H1 (cell line): ENCODE measurements around the gene ATCAY. TPM values are rescaled to one million over a fixed set of nuclear protein-coding genes. Genes with fewer than 3 reads are reported as not detected.

ENCODE experiments used
- CTCF ChIA-PET: fragments of 300-600 bp; sonication (Branson Sonifier 250); formaldehyde crosslinking; loops from one replicate; lab custom pipeline; 2021; ENCODE audit not compliant: partially characterized antibody; lab: Charles Lee
- POLR2A ChIA-PET: fragments of 300-600 bp; sonication (Branson Sonifier 250); formaldehyde crosslinking; loops from one replicate; lab custom pipeline; 2021; ENCODE audit warnings: inconsistent platforms; ENCODE audit not compliant: partially characterized antibody; lab: Charles Lee
- DNase-seq, 2 experiments: peaks; one replicate each; pipeline versions ENCODE4 v3.0.0 to v3.0.0-alpha.2; 2010 to 2022; ENCODE audit warnings: low spot score in 2 of 2, low read depth in 1 of 2, mixed read lengths in 1 of 2
- FAIRE-seq: peaks from 2 replicates; lab custom pipeline; 2011; peaks lifted over from hg19 to GRCh38; lab: Jason Lieb, UNC
- H2AFZ ChIP-seq: 2 replicates; pipeline ENCODE4 v1.8.1; 2012; ENCODE audit warnings: low read length, inconsistent platforms
- H2AK5ac ChIP-seq: 2 replicates; pipeline ENCODE4 v1.6.1; 2013; ENCODE audit warnings: low read depth, low read length
- H2BK120ac ChIP-seq: replicated peaks from 2 replicates; pipeline ENCODE3; 2013; ENCODE audit warnings: low read depth, low read length, inconsistent platforms
- H2BK12ac ChIP-seq: 2 replicates; pipeline ENCODE4 v1.6.1; 2013; ENCODE audit warnings: low read depth, low read length
- H2BK15ac ChIP-seq: 2 replicates; pipeline ENCODE4 v1.6.1; 2013; ENCODE audit warnings: low read length
- H2BK20ac ChIP-seq: 2 replicates; pipeline ENCODE4 v1.6.1; 2013; ENCODE audit warnings: low read length
- H2BK5ac ChIP-seq: 2 replicates; pipeline ENCODE4 v1.6.1; 2013; ENCODE audit warnings: low read depth, low read length
- H3K14ac ChIP-seq: 2 replicates; pipeline ENCODE4 v1.6.1; 2013; ENCODE audit warnings: inconsistent platforms; ENCODE audit not compliant: insufficient read length
- H3K18ac ChIP-seq: 2 replicates; pipeline ENCODE4 v1.6.1; 2013; ENCODE audit warnings: low read length; ENCODE audit errors: extremely low read depth
- H3K23ac ChIP-seq: 2 replicates; pipeline ENCODE4 v1.6.1; 2013; ENCODE audit warnings: inconsistent platforms; ENCODE audit not compliant: insufficient read length
- H3K23me2 ChIP-seq: 2 replicates; pipeline ENCODE4 v1.6.1; 2013; ENCODE audit warnings: low read depth, low read length
- H3K27ac ChIP-seq: 2 replicates; pipeline ENCODE4 v1.6.1; 2011; ENCODE audit warnings: low read depth, low read length, inconsistent platforms
- H3K27me3 ChIP-seq, 4 experiments: replicated peaks in 1 of 4; 1 replicate in 1 of 4; 2 replicates in 3 of 4; pipeline versions ENCODE4 v1.6.1 to v1.8.1; 2011 to 2013; ENCODE audit warnings: low read length in 3 of 4, mild to moderate bottlenecking in 3 of 4, inconsistent platforms in 2 of 4, mixed read lengths in 2 of 4, moderate library complexity in 1 of 4; ENCODE audit not compliant: control insufficient read depth in 3 of 4, insufficient read depth in 3 of 4; ENCODE audit errors: extremely low read depth in 1 of 4
- H3K36me3 ChIP-seq, 4 experiments: 2 replicates each; pipeline versions ENCODE4 v1.6.1 to v1.8.1; 2011 to 2013; ENCODE audit warnings: mild to moderate bottlenecking in 4 of 4, low read length in 3 of 4, moderate library complexity in 2 of 4, control low read depth in 1 of 4, inconsistent platforms in 1 of 4; ENCODE audit not compliant: insufficient read depth in 4 of 4, control insufficient read depth in 2 of 4
- H3K4ac ChIP-seq: replicated peaks from 2 replicates; pipeline ENCODE3; 2013; ENCODE audit warnings: low read length, low read depth, mixed read lengths, inconsistent platforms; ENCODE audit not compliant: insufficient read length
- H3K4me1 ChIP-seq, 4 experiments: replicated peaks in 1 of 4; 1 replicate in 1 of 4; 2 replicates in 3 of 4; pipeline versions ENCODE4 v1.6.1 to v1.8.1; 2011 to 2013; ENCODE audit warnings: low read length in 3 of 4, inconsistent platforms in 2 of 4, mixed read lengths in 1 of 4; ENCODE audit not compliant: insufficient read depth in 4 of 4, control insufficient read depth in 3 of 4
- H3K4me2 ChIP-seq, 2 experiments: 2 replicates each; pipeline versions ENCODE4 v1.6.1 to v1.8.1; 2011 to 2013; ENCODE audit warnings: low read depth in 2 of 2, low read length in 2 of 2, control low read depth in 1 of 2, inconsistent platforms in 1 of 2, mild to moderate bottlenecking in 1 of 2; ENCODE audit not compliant: insufficient read depth in 1 of 2
- H3K4me3 ChIP-seq, 4 experiments: fragments of 200-600, 300-600 bp in 1 of 4; sonication (generic), shearing (Covaris generic), sonication (Bioruptor Twin) in 1 of 4; 2 replicates each; pipeline versions ENCODE4 v1.5.1 to v1.8.1; 2011 to 2016; ENCODE audit warnings: low read length in 4 of 4, low read depth in 3 of 4, control low read depth in 2 of 4, inconsistent platforms in 2 of 4, mild to moderate bottlenecking in 2 of 4, mixed read lengths in 1 of 4, moderate library complexity in 1 of 4; ENCODE audit not compliant: insufficient read depth in 2 of 4; ENCODE audit errors: extremely low read depth in 1 of 4
- H3K56ac ChIP-seq: replicated peaks from 2 replicates; pipeline ENCODE3; 2013; ENCODE audit warnings: low read depth, mild to moderate bottlenecking, mixed read lengths, low read length, inconsistent platforms; ENCODE audit not compliant: insufficient read length
- H3K79me1 ChIP-seq: 2 replicates; pipeline ENCODE4 v1.6.1; 2013; ENCODE audit warnings: low read depth, low read length, control low read depth
- H3K79me2 ChIP-seq, 2 experiments: 2 replicates each; pipeline versions ENCODE4 v1.6.1 to v1.8.1; 2012 to 2013; ENCODE audit warnings: low read length in 2 of 2, mild to moderate bottlenecking in 2 of 2, inconsistent platforms in 1 of 2; ENCODE audit not compliant: insufficient read depth in 2 of 2, control insufficient read depth in 1 of 2
- H3K9ac ChIP-seq, 4 experiments: replicated peaks in 1 of 4; 1 replicate in 1 of 4; 2 replicates in 3 of 4; pipeline versions ENCODE4 v1.6.1 to v1.8.1; 2011 to 2013; ENCODE audit warnings: low read depth in 3 of 4, low read length in 3 of 4, control low read depth in 2 of 4, mild to moderate bottlenecking in 2 of 4, moderate library complexity in 2 of 4, inconsistent platforms in 1 of 4; ENCODE audit errors: extremely low read depth in 1 of 4
- H3K9me3 ChIP-seq, 2 experiments: 2 replicates each; pipeline versions ENCODE4 v1.6.1 to v1.8.1; 2012 to 2013; ENCODE audit warnings: mild to moderate bottlenecking in 2 of 2, moderate library complexity in 2 of 2, control low read depth in 1 of 2, inconsistent platforms in 1 of 2, low read depth in 1 of 2, low read length in 1 of 2, mixed read lengths in 1 of 2; ENCODE audit not compliant: insufficient read depth in 2 of 2
- H4K20me1 ChIP-seq, 2 experiments: replicated peaks in 1 of 2; 2 replicates each; pipeline versions ENCODE3 to v1.8.1; 2011 to 2013; ENCODE audit warnings: inconsistent platforms in 2 of 2, low read length in 2 of 2, mild to moderate bottlenecking in 1 of 2; ENCODE audit not compliant: insufficient read depth in 2 of 2, control insufficient read depth in 1 of 2
- H4K5ac ChIP-seq: 2 replicates; pipeline ENCODE4 v1.6.1; 2013; ENCODE audit warnings: low read length, low read depth, mixed read lengths, inconsistent platforms; ENCODE audit not compliant: insufficient read length
- H4K8ac ChIP-seq: 2 replicates; pipeline ENCODE4 v1.8.0; 2013; ENCODE audit warnings: mild to moderate bottlenecking, moderate library complexity, low read length, inconsistent platforms; ENCODE audit not compliant: insufficient read depth; ENCODE audit errors: extremely low read depth
- H4K91ac ChIP-seq: replicated peaks from 2 replicates; pipeline ENCODE3; 2013; ENCODE audit warnings: low read length, mixed read lengths, inconsistent platforms; ENCODE audit not compliant: insufficient read length
- BACH1 ChIP-seq: IDR thresholded peaks from 2 replicates; pipeline ENCODE4 v1.6.1; 2012; ENCODE audit warnings: low read length, improper control_type of control experiment
- BCL11A ChIP-seq, 2 experiments: IDR thresholded peaks; one replicate each; pipeline ENCODE4 v1.6.1; 2011; ENCODE audit warnings: low read depth in 2 of 2, low read length in 2 of 2, mild to moderate bottlenecking in 2 of 2
- CBX5 ChIP-seq: fragments of 300-800, 300-1000 bp; sonication (generic); IDR thresholded peaks from 2 replicates; pipeline ENCODE4 v1.7.1; 2016; ENCODE audit warnings: antibody characterized with exemption, low read length, low read depth
- FOSL1 ChIP-seq: IDR thresholded peaks from 2 replicates; pipeline ENCODE4 v1.6.1; 2011; ENCODE audit warnings: mild to moderate bottlenecking, low read depth, low read length, moderate library complexity; ENCODE audit not compliant: insufficient read depth
- HDAC6 ChIP-seq: IDR thresholded peaks from one replicate; pipeline ENCODE4 v1.7.1; 2012; ENCODE audit warnings: low read depth, mild to moderate bottlenecking, inconsistent platforms, low read length, moderate library complexity
- JUN ChIP-seq: IDR thresholded peaks from 2 replicates; pipeline ENCODE4 v1.6.1; 2011; ENCODE audit warnings: low read depth, mild to moderate bottlenecking, improper control_type of control experiment, low read length
- KDM1A ChIP-seq: fragments of 200-600, 300-600 bp; sonication (generic); IDR thresholded peaks from 2 replicates; pipeline ENCODE4 v1.7.1; 2016; ENCODE audit warnings: mild to moderate bottlenecking, low read length, borderline replicate concordance
- NRF1 ChIP-seq: IDR thresholded peaks from 2 replicates; pipeline ENCODE4 v1.6.1; 2011; ENCODE audit warnings: mild to moderate bottlenecking, low read depth, low read length, improper control_type of control experiment
- RBBP5 ChIP-seq: IDR thresholded peaks from 2 replicates; pipeline ENCODE4 v1.7.1; 2012; ENCODE audit warnings: low read depth, mild to moderate bottlenecking, inconsistent platforms, low read length, moderate library complexity, borderline replicate concordance
- RXRA ChIP-seq: IDR thresholded peaks from 2 replicates; pipeline ENCODE4 v1.6.1; 2011; ENCODE audit warnings: low read depth, mild to moderate bottlenecking, low read length, moderate library complexity; ENCODE audit not compliant: insufficient read depth
- WGBS, 2 experiments: shearing (Covaris generic) in 1 of 2; methylation state at CpG; one replicate each; pipeline versions ENCODE4 v1.1.6 to v1.1.7; 2013 to 2015; ENCODE audit warnings: low lambda C conversion rate in 2 of 2, mixed read lengths in 2 of 2, inconsistent platforms in 1 of 2, low coverage in 1 of 2, missing lambda C conversion rate in 1 of 2; ENCODE audit not compliant: insufficient replicate concordance in 2 of 2, insufficient coverage in 1 of 2, insufficient read length in 1 of 2; ENCODE audit errors: extremely low coverage in 1 of 2, missing lambda C conversion rate in 1 of 2; 5-methylcytosine and 5-hydroxymethylcytosine counted together
- polyA plus RNA-seq, 7 experiments: library from polyadenylated mRNA; depleted of rRNA in 3 of 7; stranded (reverse) in 5 of 7; unstranded in 2 of 7; fragments of >200 nt in 5 of 7; fragments of 200-250 nt in 2 of 7; gene quantifications; 1 replicate in 5 of 7; 2 replicates in 1 of 7; 4 replicates in 1 of 7; pipeline versions ENCODE4 v1.2.1 to v1.2.3, GENCODE V29; 2011 to 2013; ENCODE audit warnings: missing spikeins in 2 of 7, mixed read lengths in 2 of 7
- total RNA-seq: library from RNA; stranded (reverse); fragmentation: NEBNext Ultra II Directional; extraction: Animal tissue kit (Norgen Biotek cat#: 25700); gene quantifications from 2 replicates; pipeline ENCODE4 v1.2.1, GENCODE V29; 2021
- TF ChIP-seq, protein P1 (sequence below): IDR thresholded peaks from 2 replicates; pipeline ENCODE4 v1.6.1; 2011; ENCODE audit warnings: low read depth, mild to moderate bottlenecking, low read length; ENCODE audit not compliant: insufficient read depth

Gene ATCAY
- total and polyA plus RNA-seq, 2 of the 8 experiments (the other 6 are each of a cell fraction or from before 2014, with no cell fraction given), result 24.4 to 33.8 TPM

DNA sequence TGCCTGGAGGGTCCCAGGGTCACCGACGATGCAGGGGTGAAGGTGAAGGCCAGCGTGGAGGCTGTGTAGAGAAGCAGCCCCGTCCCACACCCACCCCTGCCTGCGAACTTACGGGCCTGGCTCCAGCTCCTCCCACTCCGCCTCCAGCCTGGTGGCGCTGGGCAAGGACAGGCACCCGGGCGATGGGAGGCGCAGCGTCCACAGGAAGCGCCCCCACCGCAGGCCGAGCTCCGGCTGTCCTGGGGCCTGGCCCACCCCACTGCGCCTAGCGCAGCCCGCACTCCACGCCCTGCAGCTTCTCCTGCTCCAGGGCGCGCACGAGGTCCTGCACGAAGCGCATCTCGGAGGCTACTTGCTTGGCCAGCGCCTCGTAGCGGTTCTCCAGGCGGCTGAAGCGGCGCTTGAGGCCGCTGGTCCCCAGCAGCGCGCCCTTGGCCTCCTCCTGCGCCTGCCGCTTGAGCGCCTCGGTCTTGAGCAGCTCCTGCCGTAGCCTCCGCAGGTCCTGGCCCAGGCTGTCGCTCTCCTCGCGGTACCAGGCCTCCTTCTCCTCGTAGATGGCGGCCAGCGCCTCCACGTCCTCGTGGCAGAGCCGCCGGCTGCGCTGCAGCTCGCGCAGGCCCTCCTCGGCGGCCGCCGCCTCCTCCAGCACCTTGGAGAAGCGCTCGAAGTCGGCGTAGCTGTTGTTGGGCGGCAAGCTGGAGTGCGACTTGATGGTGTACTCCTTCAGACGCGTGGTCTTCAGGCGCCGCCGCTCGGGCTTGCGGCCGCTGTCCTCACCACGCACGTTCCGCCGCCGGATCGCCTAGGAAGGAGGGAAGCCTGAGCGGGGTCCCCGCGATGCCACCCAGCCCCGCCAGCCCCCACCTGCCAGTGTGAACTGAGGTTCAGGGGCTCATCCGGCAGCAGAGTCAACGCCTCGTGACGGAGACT, 78.6 kb downstream of the ATCAY start:
- no peaks in the 10 kb centered on the region for H3K23me2 ChIP-seq
- no peaks in the 10 kb centered on the region for H3K79me1 ChIP-seq
- H3K14ac ChIP-seq, result no peak overlapping the region
- no peak overlapping the region for H3K56ac ChIP-seq
- H3K18ac ChIP-seq, result no peak overlapping the region
- H3K4me3 ChIP-seq, result no peak overlapping the region
- H3K9ac ChIP-seq, result no peak overlapping the region
- no peak overlapping the region for H2AFZ ChIP-seq
- no peak for DNase-seq
- no peak for FAIRE-seq
- POLR2A ChIA-PET, result interaction anchor here (0.7 to 24.8 kb wide), 7 partner anchors 10 to 82 kb away, joined by 3 to 870 read pairs (median 3); partner anchors contain the start of genes DAPK3 and EEF2
- no peak overlapping the region for H2AK5ac ChIP-seq
- H4K20me1 ChIP-seq, result peaks cover under 1 to 12% of the 10 kb centered on the region in 2 experiments
- no peak overlapping the region for H2BK15ac ChIP-seq
- no peaks in the 10 kb centered on the region for H3K9me3 ChIP-seq
- H4K91ac ChIP-seq, result no peak overlapping the region
- no peak overlapping the region; the same call in 1 of the 2 replicates for H4K8ac ChIP-seq
- H3K4ac ChIP-seq, result no peak overlapping the region
- peaks cover 15 to 55% (median 32%) of the 10 kb centered on the region in 4 experiments for H3K36me3 ChIP-seq
- H2BK120ac ChIP-seq, result no peak overlapping the region
- no peak overlapping the region for H3K4me2 ChIP-seq
- H3K79me2 ChIP-seq, result no peaks in the 10 kb centered on the region
- no peak overlapping the region for H2BK12ac ChIP-seq
- 94% methylated on average over 52 of the region's 86 CpGs; no CpG with 5 or more reads in 1 of the 2 experiments for WGBS, 2 experiments
- CTCF ChIA-PET, result interaction anchor here (0.6 to 1.0 kb wide), 2 partner anchors 13 to 812 kb away, joined by 3 read pairs; no protein-coding TSS in a partner anchor
- H2BK20ac ChIP-seq, result no peak overlapping the region
- H3K27ac ChIP-seq, result no peak overlapping the region
- no peak overlapping the region for H2BK5ac ChIP-seq
- H3K4me1 ChIP-seq, result no peaks in the 10 kb centered on the region
- no peaks in the 10 kb centered on the region for H3K27me3 ChIP-seq
- H3K23ac ChIP-seq, result no peak overlapping the region
- H4K5ac ChIP-seq, result no peak overlapping the region
- TF ChIP-seq RBBP5, result no peak
- no peak for TF ChIP-seq HDAC6
- no peak for TF ChIP-seq NRF1
- TF ChIP-seq JUN, result no peak
- TF ChIP-seq BACH1, result no peak
- TF ChIP-seq, protein P1, sequence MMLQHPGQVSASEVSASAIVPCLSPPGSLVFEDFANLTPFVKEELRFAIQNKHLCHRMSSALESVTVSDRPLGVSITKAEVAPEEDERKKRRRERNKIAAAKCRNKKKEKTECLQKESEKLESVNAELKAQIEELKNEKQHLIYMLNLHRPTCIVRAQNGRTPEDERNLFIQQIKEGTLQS, result no peak
- no peak for TF ChIP-seq KDM1A
- TF ChIP-seq CBX5, result no peak
- TF ChIP-seq BCL11A (IDR thresholded peaks at IDR 0.05; ENCODE audit: low read depth in 2 of 2, low read length in 2 of 2), result no peak
- TF ChIP-seq RXRA, result no peak
- TF ChIP-seq FOSL1, result no peak
